ENCODE measurements around the gene SPDYE3. TPM values are rescaled to one million over a fixed set of nuclear protein-coding genes. Genes with fewer than 3 reads are reported as not detected.
"Not testable (repeated sequence)": the region's sequence is repeated elsewhere in the genome, so short reads cannot be mapped to it uniquely, and the experiment has no call there.

Gene SPDYE3
- total RNA-seq, 1 experiment from 2014 or later: not detected

GRCh38 chr7:100271716-100272537 lies 35.6 kb upstream of the SPDYE3 start:
- peaks cover 6% of the 10 kb centered on the region for H3K4me1 Mint-ChIP-seq (ENCODE audit: insufficient read depth, unreplicated experiment)
- TF ChIP-seq CTCF (IDR thresholded peaks at IDR 0.05; ENCODE audit: unreplicated experiment): peak; percentile 16
- H3K27ac Mint-ChIP-seq (ENCODE audit: low read depth, unreplicated experiment): no peak overlapping the region
- no peaks in the 10 kb centered on the region for H3K9me3 Mint-ChIP-seq (ENCODE audit: unreplicated experiment)
- DNase-seq (ENCODE audit: unreplicated experiment): peak; percentile 93
- BruUV-seq (replicated peaks): no TSS peak
- H3K4me3 Mint-ChIP-seq (ENCODE audit: unreplicated experiment): peak overlapping the region; percentile 67
- intact Hi-C loops (cut with micrococcal nuclease): no loop called here
- CTCF ChIA-PET: interaction anchor here (0.6 to 1.0 kb wide), 3 partner anchors 76 to 138 kb away, joined by 3 read pairs; no protein-coding TSS in a partner anchor
- no peaks in the 10 kb centered on the region for H3K36me3 Mint-ChIP-seq (ENCODE audit: insufficient read depth, unreplicated experiment)
- POLR2A ChIA-PET: interaction anchor here (0.6 to 1.7 kb wide), 7 partner anchors 25 to 160 kb away, joined by 3 to 6 read pairs (median 4); partner anchors contain the start of gene ZCWPW1
- no peaks in the 10 kb centered on the region for H3K27me3 Mint-ChIP-seq (ENCODE audit: insufficient read depth, unreplicated experiment)

GRCh38 chr7:100272538-100272902 lies 35.0 kb upstream of the SPDYE3 start:
- H3K36me3 Mint-ChIP-seq (ENCODE audit: insufficient read depth, unreplicated experiment); intact Hi-C loops (cut with micrococcal nuclease); DNase-seq (ENCODE audit: unreplicated experiment); BruUV-seq (replicated peaks); H3K4me1 Mint-ChIP-seq (ENCODE audit: insufficient read depth, unreplicated experiment); H3K27ac Mint-ChIP-seq (ENCODE audit: low read depth, unreplicated experiment); H3K27me3 Mint-ChIP-seq (ENCODE audit: insufficient read depth, unreplicated experiment); H3K9me3 Mint-ChIP-seq (ENCODE audit: unreplicated experiment): not testable (repeated sequence)
- POLR2A ChIA-PET: interaction anchor here (0.9 to 1.7 kb wide), 4 partner anchors 25 to 155 kb away, joined by 3 to 6 read pairs (median 4); no protein-coding TSS in a partner anchor
- CTCF ChIA-PET: interaction anchor here (1.0 kb wide), 1 partner anchor 75 kb away, joined by 3 read pairs; no protein-coding TSS in a partner anchor
- H3K4me3 Mint-ChIP-seq (ENCODE audit: unreplicated experiment): peak overlapping the region; percentile 67

GRCh38 chr7:100275120-100275519 lies 32.4 kb upstream of the SPDYE3 start:
- Mint-ChIP-seq H3K4me3 (ENCODE audit: unreplicated experiment) (no peak overlapping the region), H3K36me3 (ENCODE audit: insufficient read depth, unreplicated experiment) (no peaks in the 10 kb centered on the region), H3K9me3 (ENCODE audit: unreplicated experiment) (no peaks in the 10 kb centered on the region), H3K4me1 (ENCODE audit: insufficient read depth, unreplicated experiment) (peaks cover 6% of the 10 kb centered on the region), H3K27ac (ENCODE audit: low read depth, unreplicated experiment) (no peak overlapping the region), H3K27me3 (ENCODE audit: insufficient read depth, unreplicated experiment) (no peaks in the 10 kb centered on the region)
- no peak for DNase-seq (ENCODE audit: unreplicated experiment)
- intact Hi-C loops (cut with micrococcal nuclease): no loop called here
- ChIA-PET POLR2A (no interaction called here), CTCF (no interaction called here)
- TF ChIP-seq CTCF (IDR thresholded peaks at IDR 0.05; ENCODE audit: unreplicated experiment): no peak
- BruUV-seq (replicated peaks): no TSS peak

- POLR2A ChIA-PET; DNase-seq (ENCODE audit: unreplicated experiment); intact Hi-C loops (cut with micrococcal nuclease); H3K27me3 Mint-ChIP-seq (ENCODE audit: insufficient read depth, unreplicated experiment); H3K4me3 Mint-ChIP-seq (ENCODE audit: unreplicated experiment); BruUV-seq (replicated peaks); H3K4me1 Mint-ChIP-seq (ENCODE audit: insufficient read depth, unreplicated experiment); H3K27ac Mint-ChIP-seq (ENCODE audit: low read depth, unreplicated experiment); H3K9me3 Mint-ChIP-seq (ENCODE audit: unreplicated experiment); H3K36me3 Mint-ChIP-seq (ENCODE audit: insufficient read depth, unreplicated experiment): not testable (repeated sequence)
- CTCF ChIA-PET: interaction anchor here (0.6 kb wide), 1 partner anchor 22 kb away, joined by 3 read pairs; no protein-coding TSS in a partner anchor
These were observed 31.4 kb upstream of the SPDYE3 start for GRCh38 chr7:100276126-100276525.

- BruUV-seq (replicated peaks); H3K36me3 Mint-ChIP-seq (ENCODE audit: insufficient read depth, unreplicated experiment); H3K9me3 Mint-ChIP-seq (ENCODE audit: unreplicated experiment); POLR2A ChIA-PET; H3K27me3 Mint-ChIP-seq (ENCODE audit: insufficient read depth, unreplicated experiment); H3K4me3 Mint-ChIP-seq (ENCODE audit: unreplicated experiment); intact Hi-C loops (cut with micrococcal nuclease); CTCF ChIA-PET; H3K27ac Mint-ChIP-seq (ENCODE audit: low read depth, unreplicated experiment); H3K4me1 Mint-ChIP-seq (ENCODE audit: insufficient read depth, unreplicated experiment); DNase-seq (ENCODE audit: unreplicated experiment): not testable (repeated sequence)
These were observed 25.4 kb upstream of the SPDYE3 start for GRCh38 chr7:100282069-100282608.

- DNase-seq (ENCODE audit: unreplicated experiment); H3K27ac Mint-ChIP-seq (ENCODE audit: low read depth, unreplicated experiment); H3K9me3 Mint-ChIP-seq (ENCODE audit: unreplicated experiment); H3K27me3 Mint-ChIP-seq (ENCODE audit: insufficient read depth, unreplicated experiment); CTCF ChIA-PET; H3K4me3 Mint-ChIP-seq (ENCODE audit: unreplicated experiment); BruUV-seq (replicated peaks); H3K36me3 Mint-ChIP-seq (ENCODE audit: insufficient read depth, unreplicated experiment); POLR2A ChIA-PET; H3K4me1 Mint-ChIP-seq (ENCODE audit: insufficient read depth, unreplicated experiment); intact Hi-C loops (cut with micrococcal nuclease): not testable (repeated sequence)
These were observed 24.4 kb upstream of the SPDYE3 start for GRCh38 chr7:100283147-100283546.

- H3K36me3 Mint-ChIP-seq (ENCODE audit: insufficient read depth, unreplicated experiment); H3K9me3 Mint-ChIP-seq (ENCODE audit: unreplicated experiment); H3K27me3 Mint-ChIP-seq (ENCODE audit: insufficient read depth, unreplicated experiment); H3K4me1 Mint-ChIP-seq (ENCODE audit: insufficient read depth, unreplicated experiment); DNase-seq (ENCODE audit: unreplicated experiment); intact Hi-C loops (cut with micrococcal nuclease); POLR2A ChIA-PET; BruUV-seq (replicated peaks); H3K27ac Mint-ChIP-seq (ENCODE audit: low read depth, unreplicated experiment); H3K4me3 Mint-ChIP-seq (ENCODE audit: unreplicated experiment): not testable (repeated sequence)
- CTCF ChIA-PET: interaction anchor here (0.6 kb wide), 3 partner anchors 89 to 655 kb away, joined by 3 to 4 read pairs (median 4); partner anchors contain the start of gene SPACDR
These were observed 20.1 kb upstream of the SPDYE3 start for GRCh38 chr7:100287191-100287969.
